Measurements from ENCODE around the gene AKR1C8. TPM values are rescaled to one million over a fixed set of nuclear protein-coding genes. Genes with fewer than 3 reads are reported as not detected.
"Not testable (repeated sequence)": the region's sequence is repeated elsewhere in the genome, so short reads cannot be mapped to it uniquely, and the experiment has no call there.

The AKR1C8 gene
- total RNA-seq, 1 donor from 2014 or later: not detected

DNA sequence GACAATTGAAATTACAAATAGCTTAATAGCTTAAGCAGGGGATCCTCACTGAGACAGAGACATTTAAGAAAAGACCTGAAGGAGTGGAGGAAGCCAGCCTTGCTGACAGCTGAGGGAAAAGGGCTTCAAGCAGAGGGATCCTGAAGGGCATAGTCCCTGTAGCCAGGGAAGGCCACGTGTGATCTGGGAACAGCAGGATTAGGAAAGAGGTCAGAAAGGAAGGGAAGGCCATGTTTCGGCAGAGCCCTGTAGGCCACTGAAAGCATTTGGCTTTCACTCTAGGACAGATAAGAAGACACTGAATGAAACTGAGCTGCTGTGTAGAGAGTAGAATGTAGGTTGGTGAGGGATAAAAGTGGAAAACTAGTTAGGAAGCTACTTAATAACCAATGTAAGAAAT is 3.4 kb upstream of the AKR1C8 start:
- no peak overlapping the region for H3K27ac Mint-ChIP-seq
- H3K27me3 Mint-ChIP-seq: peaks cover under 1% of the 10 kb centered on the region
- no peak overlapping the region for H3K4me3 Mint-ChIP-seq
- TF ChIP-seq CTCF (IDR thresholded peaks at IDR 0.05): no peak
- CTCF ChIA-PET: no interaction called here
- no peaks in the 10 kb centered on the region for H3K9me3 Mint-ChIP-seq
- DNase-seq (no peak), ATAC-seq (ENCODE audit: low read depth) (no peak)
- no peaks in the 10 kb centered on the region for H3K4me1 Mint-ChIP-seq
- POLR2A ChIA-PET: no interaction called here
- no peaks in the 10 kb centered on the region for H3K36me3 Mint-ChIP-seq (ENCODE audit: low read depth)
- intact Hi-C loops (cut with micrococcal nuclease): no loop called here

- Mint-ChIP-seq H3K4me3 (no peak overlapping the region), H3K27ac (no peak overlapping the region), H3K36me3 (ENCODE audit: low read depth) (no peaks in the 10 kb centered on the region), H3K27me3 (peaks cover 2% of the 10 kb centered on the region), H3K9me3 (no peaks in the 10 kb centered on the region), H3K4me1 (no peaks in the 10 kb centered on the region)
- ChIA-PET CTCF (no interaction called here), POLR2A (no interaction called here)
- intact Hi-C loops (cut with micrococcal nuclease): no loop called here
- DNase-seq (no peak), ATAC-seq (ENCODE audit: low read depth) (no peak)
- no peak for TF ChIP-seq CTCF (IDR thresholded peaks at IDR 0.05)
Observed at GRCh38 chr10:5187867-5188266, 2.9 kb upstream of the AKR1C8 start.

- H3K27me3 Mint-ChIP-seq: peaks cover 2% of the 10 kb centered on the region
- no peak overlapping the region for H3K4me3 Mint-ChIP-seq
- intact Hi-C loops (cut with micrococcal nuclease): no loop called here
Observed at GRCh38 chr10:5183923-5184322, 1.0 kb downstream of the AKR1C8 start.

DNA sequence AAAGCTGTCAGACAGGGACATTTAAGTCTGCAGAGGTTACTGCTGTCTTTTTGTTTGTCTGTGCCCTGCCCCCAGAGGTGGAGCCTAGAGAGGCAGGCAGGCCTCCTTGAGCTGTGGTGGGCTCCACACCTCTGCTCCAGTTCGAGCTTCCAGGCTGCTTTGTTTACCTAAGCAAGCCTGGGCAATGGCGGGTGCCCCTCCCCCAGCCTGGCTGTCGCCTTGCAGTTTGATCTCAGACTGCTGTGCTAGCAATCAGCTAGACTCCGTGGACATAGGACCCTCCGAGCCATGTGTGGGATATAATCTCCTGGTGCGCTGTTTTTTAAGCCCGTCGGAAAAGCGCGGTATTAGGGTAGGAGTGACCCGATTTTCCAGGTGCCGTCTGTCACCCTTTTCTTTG is 4.4 kb downstream of the AKR1C8 start:
- H3K9me3 Mint-ChIP-seq; POLR2A ChIA-PET; CTCF ChIA-PET; DNase-seq; H3K4me1 Mint-ChIP-seq; intact Hi-C loops (cut with micrococcal nuclease); H3K27me3 Mint-ChIP-seq; H3K27ac Mint-ChIP-seq; ATAC-seq (ENCODE audit: low read depth); H3K36me3 Mint-ChIP-seq (ENCODE audit: low read depth); H3K4me3 Mint-ChIP-seq: not testable (repeated sequence)

More at GRCh38 chr10:5183923-5184322, 1.0 kb downstream of the AKR1C8 start:
- ChIA-PET POLR2A (no interaction called here), CTCF (no interaction called here)
- ATAC-seq (ENCODE audit: low read depth) (no peak), DNase-seq (no peak)
- no peak for TF ChIP-seq CTCF (IDR thresholded peaks at IDR 0.05)
- H3K9me3 Mint-ChIP-seq: no peaks in the 10 kb centered on the region
- H3K4me1 Mint-ChIP-seq: no peaks in the 10 kb centered on the region
- H3K36me3 Mint-ChIP-seq (ENCODE audit: low read depth): no peaks in the 10 kb centered on the region
- no peak overlapping the region for H3K27ac Mint-ChIP-seq

- H3K9me3 Mint-ChIP-seq; CTCF ChIA-PET; H3K4me3 Mint-ChIP-seq; H3K27ac Mint-ChIP-seq; ATAC-seq (ENCODE audit: low read depth); H3K4me1 Mint-ChIP-seq; H3K27me3 Mint-ChIP-seq; DNase-seq; POLR2A ChIA-PET; intact Hi-C loops (cut with micrococcal nuclease); H3K36me3 Mint-ChIP-seq (ENCODE audit: low read depth): not testable (repeated sequence)
Observed at GRCh38 chr10:5175581-5175980, 9.4 kb downstream of the AKR1C8 start.

- no peak overlapping the region for H3K27ac Mint-ChIP-seq
- H3K36me3 Mint-ChIP-seq (ENCODE audit: low read depth): no peaks in the 10 kb centered on the region
- no peak for TF ChIP-seq CTCF (IDR thresholded peaks at IDR 0.05)
- ATAC-seq (ENCODE audit: low read depth) (no peak), DNase-seq (no peak)
- ChIA-PET POLR2A (no interaction called here), CTCF (no interaction called here)
- H3K9me3 Mint-ChIP-seq: peaks cover 21% of the 10 kb centered on the region
- no peaks in the 10 kb centered on the region for H3K27me3 Mint-ChIP-seq
- H3K4me3 Mint-ChIP-seq: no peak overlapping the region
- intact Hi-C loops (cut with micrococcal nuclease): no loop called here
- no peaks in the 10 kb centered on the region for H3K4me1 Mint-ChIP-seq
Observed at GRCh38 chr10:5168897-5169420, 16.0 kb downstream of the AKR1C8 start.

Measured in activated B cell treated with CpG ODN at 0.5 μM for 24 hours (primary cell).